HL-60 (cell line): ENCODE results near the gene GREB1.
"Not testable (repeated sequence)": the region's sequence is repeated elsewhere in the genome, so short reads cannot be mapped to it uniquely, and the experiment has no call there.

Source experiments
- DNase-seq, 2 experiments: peaks; one replicate each; pipeline ENCODE4 v3.0.0-alpha.2; 2010 to 2020; ENCODE audit warnings: low read depth in 1 of 2, low spot score in 1 of 2
- H3K27ac ChIP-seq: fragments of 250-450 bp; sonication (Bioruptor Pico); replicated peaks from 2 replicates; pipeline ENCODE4 v1.5.1; 2020; ENCODE audit warnings: mild to moderate bottlenecking, moderate library complexity
- H3K27me3 ChIP-seq: fragments of 250-450 bp; sonication (Bioruptor Pico); 2 replicates; pipeline ENCODE4 v1.5.1; 2021; ENCODE audit warnings: mild to moderate bottlenecking, moderate library complexity; ENCODE audit not compliant: insufficient read depth, poor library complexity, severe bottlenecking
- H3K4me3 ChIP-seq: replicated peaks from 2 replicates; pipeline ENCODE4 v1.5.1; 2011; ENCODE audit warnings: mild to moderate bottlenecking, control low read depth, low read length; ENCODE audit not compliant: insufficient read depth
- GABPA ChIP-seq: IDR thresholded peaks from 2 replicates; pipeline ENCODE4 v1.6.1; 2012; ENCODE audit warnings: low read depth
- POLR2AphosphoS5 ChIP-seq: IDR thresholded peaks from 2 replicates; pipeline ENCODE4 v1.6.1; 2012; ENCODE audit warnings: low read depth
- SPI1 ChIP-seq: IDR thresholded peaks from 2 replicates; pipeline ENCODE4 v1.6.1; 2012; ENCODE audit warnings: low read depth, mild to moderate bottlenecking, borderline replicate concordance
- TF ChIP-seq, protein P1 (sequence below): IDR thresholded peaks from 2 replicates; pipeline ENCODE4 v1.6.1; 2012; ENCODE audit warnings: low read depth; ENCODE audit not compliant: insufficient replicate concordance
- TF ChIP-seq, protein P2 (sequence below): IDR thresholded peaks from one replicate; pipeline ENCODE4 v1.5.1; 2011; ENCODE audit warnings: low read length, control low read depth, inconsistent platforms; ENCODE audit not compliant: insufficient read depth

The GREB1 gene

DNA sequence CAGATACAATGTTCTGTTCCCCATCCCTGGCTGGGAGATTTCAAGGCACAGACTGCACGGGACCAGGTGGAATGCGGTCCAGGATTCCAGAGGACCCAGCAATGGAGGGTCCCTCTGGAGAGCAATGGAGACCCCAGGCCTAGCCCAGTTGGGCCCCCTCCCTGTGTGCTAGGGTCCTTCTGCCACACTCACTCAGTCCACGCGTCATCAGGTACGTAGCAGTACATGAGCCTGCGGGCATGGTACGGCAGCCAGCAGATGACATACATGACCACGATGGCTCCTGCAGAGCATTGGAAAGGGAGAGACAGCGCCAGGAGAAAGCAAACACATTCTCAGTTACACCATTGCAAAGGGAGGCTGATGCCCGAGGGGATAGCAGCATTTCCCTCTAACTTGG is 126.0 kb downstream of the GREB1 start:
- no peak overlapping the region for H3K27ac ChIP-seq
- DNase-seq, result no peak
- H3K4me3 ChIP-seq, result no peak overlapping the region
- TF ChIP-seq, protein P1, sequence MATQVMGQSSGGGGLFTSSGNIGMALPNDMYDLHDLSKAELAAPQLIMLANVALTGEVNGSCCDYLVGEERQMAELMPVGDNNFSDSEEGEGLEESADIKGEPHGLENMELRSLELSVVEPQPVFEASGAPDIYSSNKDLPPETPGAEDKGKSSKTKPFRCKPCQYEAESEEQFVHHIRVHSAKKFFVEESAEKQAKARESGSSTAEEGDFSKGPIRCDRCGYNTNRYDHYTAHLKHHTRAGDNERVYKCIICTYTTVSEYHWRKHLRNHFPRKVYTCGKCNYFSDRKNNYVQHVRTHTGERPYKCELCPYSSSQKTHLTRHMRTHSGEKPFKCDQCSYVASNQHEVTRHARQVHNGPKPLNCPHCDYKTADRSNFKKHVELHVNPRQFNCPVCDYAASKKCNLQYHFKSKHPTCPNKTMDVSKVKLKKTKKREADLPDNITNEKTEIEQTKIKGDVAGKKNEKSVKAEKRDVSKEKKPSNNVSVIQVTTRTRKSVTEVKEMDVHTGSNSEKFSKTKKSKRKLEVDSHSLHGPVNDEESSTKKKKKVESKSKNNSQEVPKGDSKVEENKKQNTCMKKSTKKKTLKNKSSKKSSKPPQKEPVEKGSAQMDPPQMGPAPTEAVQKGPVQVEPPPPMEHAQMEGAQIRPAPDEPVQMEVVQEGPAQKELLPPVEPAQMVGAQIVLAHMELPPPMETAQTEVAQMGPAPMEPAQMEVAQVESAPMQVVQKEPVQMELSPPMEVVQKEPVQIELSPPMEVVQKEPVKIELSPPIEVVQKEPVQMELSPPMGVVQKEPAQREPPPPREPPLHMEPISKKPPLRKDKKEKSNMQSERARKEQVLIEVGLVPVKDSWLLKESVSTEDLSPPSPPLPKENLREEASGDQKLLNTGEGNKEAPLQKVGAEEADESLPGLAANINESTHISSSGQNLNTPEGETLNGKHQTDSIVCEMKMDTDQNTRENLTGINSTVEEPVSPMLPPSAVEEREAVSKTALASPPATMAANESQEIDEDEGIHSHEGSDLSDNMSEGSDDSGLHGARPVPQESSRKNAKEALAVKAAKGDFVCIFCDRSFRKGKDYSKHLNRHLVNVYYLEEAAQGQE, result no peak
- TF ChIP-seq SPI1 (no peak), GABPA (no peak), POLR2AphosphoS5 (no peak)
- TF ChIP-seq, protein P2, sequence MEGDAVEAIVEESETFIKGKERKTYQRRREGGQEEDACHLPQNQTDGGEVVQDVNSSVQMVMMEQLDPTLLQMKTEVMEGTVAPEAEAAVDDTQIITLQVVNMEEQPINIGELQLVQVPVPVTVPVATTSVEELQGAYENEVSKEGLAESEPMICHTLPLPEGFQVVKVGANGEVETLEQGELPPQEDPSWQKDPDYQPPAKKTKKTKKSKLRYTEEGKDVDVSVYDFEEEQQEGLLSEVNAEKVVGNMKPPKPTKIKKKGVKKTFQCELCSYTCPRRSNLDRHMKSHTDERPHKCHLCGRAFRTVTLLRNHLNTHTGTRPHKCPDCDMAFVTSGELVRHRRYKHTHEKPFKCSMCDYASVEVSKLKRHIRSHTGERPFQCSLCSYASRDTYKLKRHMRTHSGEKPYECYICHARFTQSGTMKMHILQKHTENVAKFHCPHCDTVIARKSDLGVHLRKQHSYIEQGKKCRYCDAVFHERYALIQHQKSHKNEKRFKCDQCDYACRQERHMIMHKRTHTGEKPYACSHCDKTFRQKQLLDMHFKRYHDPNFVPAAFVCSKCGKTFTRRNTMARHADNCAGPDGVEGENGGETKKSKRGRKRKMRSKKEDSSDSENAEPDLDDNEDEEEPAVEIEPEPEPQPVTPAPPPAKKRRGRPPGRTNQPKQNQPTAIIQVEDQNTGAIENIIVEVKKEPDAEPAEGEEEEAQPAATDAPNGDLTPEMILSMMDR, result no peak
- no peaks in the 10 kb centered on the region for H3K27me3 ChIP-seq

DNA sequence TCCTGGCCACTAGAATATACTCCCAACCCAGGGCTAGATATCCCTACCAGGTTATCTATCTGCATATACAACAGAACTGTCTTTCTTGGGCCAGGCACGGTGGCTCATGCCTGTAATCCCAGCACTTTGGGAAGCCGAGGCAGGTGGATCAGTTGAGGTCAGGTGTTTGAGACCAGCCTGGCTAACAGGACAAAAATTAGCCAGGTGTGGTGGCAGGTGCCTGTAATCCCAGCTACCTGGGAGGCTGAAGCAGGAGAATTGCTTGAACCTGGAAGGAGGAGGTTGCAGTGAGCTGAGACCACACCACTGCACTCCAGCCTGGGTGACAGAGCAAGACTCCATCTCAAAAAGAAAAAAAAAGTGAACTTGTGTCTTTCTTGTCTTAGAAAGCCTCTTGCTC is 126.6 kb downstream of the GREB1 start:
- not testable (repeated sequence) for H3K27ac ChIP-seq, DNase-seq, H3K4me3 ChIP-seq, H3K27me3 ChIP-seq

DNA sequence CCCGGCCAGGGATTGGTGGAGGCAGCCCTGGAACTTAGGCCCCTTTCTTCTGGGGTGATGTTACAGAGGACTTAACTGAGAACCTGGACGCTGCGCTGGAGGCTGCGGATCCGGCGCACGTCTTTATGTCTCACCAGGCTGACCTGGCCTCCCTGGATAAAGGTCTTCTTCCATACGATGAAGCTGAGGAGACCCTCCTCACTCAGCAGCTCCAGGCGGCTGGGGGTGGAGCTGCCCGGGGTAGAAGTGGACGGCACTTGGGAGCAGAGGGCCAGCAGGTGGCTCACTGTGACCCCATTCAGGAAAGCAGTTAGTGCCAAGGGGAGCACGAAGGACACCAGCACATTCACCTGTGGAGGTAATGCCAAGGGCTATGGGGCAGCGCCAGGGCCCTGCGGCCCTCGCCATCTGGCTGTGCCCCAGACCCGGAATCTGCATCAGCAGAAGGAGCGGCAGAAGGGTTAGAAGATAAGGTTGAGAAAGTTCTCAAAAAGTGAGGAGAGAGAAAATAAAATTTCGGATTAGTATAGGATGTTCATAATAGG is 128.1 kb downstream of the GREB1 start:
- no peak for TF ChIP-seq SPI1
- no peak for TF ChIP-seq GABPA
- TF ChIP-seq, protein P1, result no peak
- TF ChIP-seq, protein P2, result no peak
- TF ChIP-seq POLR2AphosphoS5, result no peak
- Histone ChIP-seq H3K4me3 (no peak overlapping the region), H3K27ac (no peak overlapping the region), H3K27me3 (no peaks in the 10 kb centered on the region)
- no peak for DNase-seq

DNA sequence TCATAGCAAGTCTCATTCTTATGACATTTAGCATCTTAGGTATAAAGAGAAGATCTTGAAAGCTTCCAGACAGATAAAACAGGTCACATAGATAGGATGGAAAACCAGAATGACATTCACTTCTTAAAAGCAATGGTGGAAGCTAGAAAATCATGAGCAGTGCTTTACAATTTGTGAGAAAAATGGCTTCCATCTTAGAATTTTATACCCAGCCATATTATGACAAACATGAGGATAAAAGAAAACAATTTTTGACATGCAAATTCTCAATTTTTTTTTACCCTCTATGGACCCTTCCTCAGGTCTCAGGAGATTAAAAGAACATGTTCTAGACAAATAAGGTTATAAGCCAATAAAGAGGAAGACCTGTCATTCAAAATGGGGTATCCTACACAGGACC is 129.0 kb downstream of the GREB1 start:
- no peak overlapping the region for H3K27ac ChIP-seq
- no peak overlapping the region for H3K4me3 ChIP-seq
- no peak for DNase-seq
- H3K27me3 ChIP-seq, result no peaks in the 10 kb centered on the region
- no peak for TF ChIP-seq POLR2AphosphoS5
- TF ChIP-seq GABPA, result no peak
- TF ChIP-seq, protein P2, result no peak
- no peak for TF ChIP-seq SPI1
- TF ChIP-seq, protein P1, result no peak
